ENCODE data around the gene PPP1R16B. TPM values are rescaled to one million over a fixed set of nuclear protein-coding genes. Genes with fewer than 3 reads are reported as not detected.

The PPP1R16B gene
- total RNA-seq, 1 donor: not detected

- no peak overlapping the region for H3K4me3 ChIP-seq (ENCODE audit: low read depth, low read length)
- TF ChIP-seq CTCF (IDR thresholded peaks at IDR 0.05; ENCODE audit: insufficient read depth, low read depth, low read length): no peak
- DNase-seq (ENCODE audit: low read depth): no peak
Measured at GRCh38 chr20:38864662-38865061, 59.2 kb downstream of the PPP1R16B start.

GRCh38 chr20:38866265-38867061, 61.0 kb downstream of the PPP1R16B start:
- DNase-seq (ENCODE audit: low read depth): no peak
- no peak overlapping the region for H3K4me3 ChIP-seq (ENCODE audit: low read depth, low read length)
- no peak for TF ChIP-seq CTCF (IDR thresholded peaks at IDR 0.05; ENCODE audit: insufficient read depth, low read depth, low read length)

- TF ChIP-seq CTCF (IDR thresholded peaks at IDR 0.05; ENCODE audit: insufficient read depth, low read depth, low read length): no peak
- no peak overlapping the region for H3K4me3 ChIP-seq (ENCODE audit: low read depth, low read length)
- DNase-seq (ENCODE audit: low read depth): no peak
Measured at GRCh38 chr20:38867062-38867359, 61.5 kb downstream of the PPP1R16B start.

GRCh38 chr20:38870733-38871559, 65.4 kb downstream of the PPP1R16B start:
- H3K4me3 ChIP-seq (ENCODE audit: low read depth, low read length): no peak overlapping the region
- DNase-seq (ENCODE audit: low read depth): no peak
- no peak for TF ChIP-seq CTCF (IDR thresholded peaks at IDR 0.05; ENCODE audit: insufficient read depth, low read depth, low read length)

- TF ChIP-seq CTCF (IDR thresholded peaks at IDR 0.05; ENCODE audit: insufficient read depth, low read depth, low read length): no peak
- no peak overlapping the region for H3K4me3 ChIP-seq (ENCODE audit: low read depth, low read length)
- no peak for DNase-seq (ENCODE audit: low read depth)
Measured at GRCh38 chr20:38871560-38871953, 66.1 kb downstream of the PPP1R16B start.

- DNase-seq (ENCODE audit: low read depth): no peak
- H3K4me3 ChIP-seq (ENCODE audit: low read depth, low read length): no peak overlapping the region
- no peak for TF ChIP-seq CTCF (IDR thresholded peaks at IDR 0.05; ENCODE audit: insufficient read depth, low read depth, low read length)
Measured at GRCh38 chr20:38872036-38872435, 66.5 kb downstream of the PPP1R16B start.

Data from fibroblast of villous mesenchyme (primary cell).